ENCODE measurements around the gene NFIA. TPM values are rescaled to one million over a fixed set of nuclear protein-coding genes. Genes with fewer than 3 reads are reported as not detected.

NFIA gene
- total RNA-seq, 1 donor from 2014 or later = 111 TPM

DNA sequence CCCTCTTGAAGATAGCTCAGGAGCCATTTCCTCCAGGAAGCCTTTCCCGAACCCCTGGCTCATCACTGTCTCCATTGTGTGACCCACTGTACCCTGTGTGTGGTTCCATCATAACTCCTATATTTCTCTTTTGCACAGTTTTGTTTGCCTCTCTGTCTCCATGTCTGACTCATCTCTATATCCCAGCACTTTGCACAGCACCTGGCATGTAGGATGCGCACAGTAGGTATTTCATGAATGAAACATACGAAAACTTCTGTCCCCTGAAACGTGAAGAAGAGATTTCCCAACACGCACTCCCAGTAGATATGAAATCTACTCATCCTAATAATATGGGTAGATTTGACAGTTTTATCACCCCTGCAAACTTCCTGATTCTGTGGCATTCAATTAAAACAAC, 275.2 kb downstream of the NFIA start:
- no peak for DNase-seq (ENCODE audit: low spot score)

DNA sequence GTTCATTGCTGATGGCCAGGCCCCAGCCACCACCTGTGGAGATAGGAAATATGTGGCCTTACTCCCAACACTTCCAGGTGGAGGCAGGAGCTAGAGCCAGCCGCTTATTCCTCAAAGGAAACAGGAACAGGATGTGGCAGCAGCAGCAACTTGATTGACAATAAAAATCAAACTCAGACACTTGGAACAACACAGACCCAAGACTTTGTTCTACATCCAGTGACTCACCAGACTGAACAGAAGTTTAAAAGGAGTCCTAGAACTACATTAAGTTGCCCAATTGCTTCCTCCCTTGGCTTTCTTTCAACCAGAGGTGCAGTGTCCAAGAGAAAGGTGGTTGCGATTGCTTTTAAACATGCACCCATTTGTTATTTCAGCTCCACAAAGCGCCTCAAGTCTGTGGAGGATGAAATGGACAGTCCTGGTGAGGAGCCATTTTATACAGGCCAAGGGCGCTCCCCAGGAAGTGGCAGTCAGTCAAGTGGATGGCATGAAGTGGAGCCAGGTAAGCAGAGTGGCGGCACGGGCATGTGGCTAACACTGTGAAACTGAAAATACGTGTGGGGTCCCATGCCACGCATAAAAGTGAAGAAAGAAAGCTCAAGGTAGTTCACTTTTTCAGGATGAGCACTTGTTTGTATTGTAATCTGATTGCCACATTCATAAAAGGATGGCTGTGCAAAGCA, 276.6 kb downstream of the NFIA start:
- no peak for DNase-seq (ENCODE audit: low spot score)

DNA sequence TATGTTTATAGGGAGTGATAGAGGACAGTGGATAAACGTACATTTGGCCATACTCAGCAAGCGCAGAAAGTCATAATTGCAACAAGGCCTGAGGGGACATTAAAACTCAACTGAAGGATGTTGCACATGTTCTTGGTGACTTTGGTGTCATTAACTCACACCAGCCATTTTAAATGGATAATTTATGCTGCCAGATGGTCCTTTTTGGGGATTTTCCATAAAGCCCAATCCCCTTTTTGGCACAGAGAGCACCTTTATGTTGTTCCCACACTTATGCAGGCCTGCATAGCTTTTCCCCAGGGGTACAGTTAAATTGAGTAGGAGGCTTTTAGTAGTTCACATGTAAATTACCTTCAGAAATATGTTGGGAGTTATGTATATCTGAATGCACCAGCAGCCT, 279.6 kb downstream of the NFIA start:
- DNase-seq (ENCODE audit: low spot score) = no peak

DNA sequence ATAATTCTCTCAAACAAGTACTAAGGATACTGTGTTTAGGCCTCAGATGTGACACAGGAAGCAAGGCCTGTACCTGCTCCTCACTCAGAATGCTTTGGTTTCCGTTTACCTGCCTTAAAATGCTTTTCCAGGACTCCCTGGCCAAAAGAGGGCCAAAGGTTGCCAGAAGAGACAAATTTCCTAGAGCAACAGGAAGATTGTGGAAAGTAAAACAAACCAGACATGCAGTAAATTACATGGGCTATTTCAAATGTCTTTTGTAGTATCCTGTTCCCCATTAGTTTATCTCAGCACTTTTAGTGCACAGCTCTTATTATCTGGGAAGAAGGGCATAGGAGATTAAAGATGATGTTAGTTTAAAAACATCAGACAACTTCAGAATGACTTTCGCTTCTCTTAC, 280.0 kb downstream of the NFIA start:
- no peak for DNase-seq (ENCODE audit: low spot score)

DNA sequence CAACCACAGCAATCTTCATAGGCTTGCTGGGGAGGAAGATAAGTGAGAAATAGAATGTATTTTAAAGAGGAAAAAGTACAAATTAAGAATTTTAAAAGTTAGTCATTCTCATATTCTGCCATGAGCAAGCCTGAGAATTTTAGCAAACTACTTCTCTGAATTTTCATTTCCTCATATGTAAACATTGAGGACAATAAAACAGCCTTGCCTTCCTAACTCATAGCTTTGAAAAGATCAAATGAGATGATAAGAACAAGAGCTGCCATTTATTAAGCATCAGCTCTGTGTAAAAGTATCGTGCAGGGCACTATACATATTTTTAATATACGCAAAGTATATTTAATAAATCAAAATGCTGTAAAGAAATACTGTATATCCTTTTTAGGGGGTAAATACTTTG, 286.0 kb downstream of the NFIA start:
- DNase-seq (ENCODE audit: low spot score) = no peak

DNA sequence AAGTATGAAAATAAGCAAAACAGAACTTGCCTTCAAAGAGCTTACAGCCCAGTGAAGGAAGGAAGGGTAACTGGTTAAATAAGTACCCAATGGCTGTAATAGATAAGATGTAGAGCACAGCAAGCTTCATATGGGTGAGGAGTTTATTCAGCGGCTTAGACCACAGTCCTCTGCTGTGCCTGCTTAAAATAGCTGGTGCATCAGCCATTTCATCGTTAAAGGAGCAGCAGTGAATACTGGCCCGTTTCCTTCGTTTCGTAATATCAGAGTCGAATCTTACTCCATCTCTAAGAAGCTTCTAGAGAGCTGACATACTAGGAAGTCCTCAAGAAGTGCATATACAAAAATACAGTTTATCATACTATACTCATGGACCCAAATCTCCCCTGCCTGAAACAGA, 286.5 kb downstream of the NFIA start:
- no peak for DNase-seq (ENCODE audit: low spot score)

DNA sequence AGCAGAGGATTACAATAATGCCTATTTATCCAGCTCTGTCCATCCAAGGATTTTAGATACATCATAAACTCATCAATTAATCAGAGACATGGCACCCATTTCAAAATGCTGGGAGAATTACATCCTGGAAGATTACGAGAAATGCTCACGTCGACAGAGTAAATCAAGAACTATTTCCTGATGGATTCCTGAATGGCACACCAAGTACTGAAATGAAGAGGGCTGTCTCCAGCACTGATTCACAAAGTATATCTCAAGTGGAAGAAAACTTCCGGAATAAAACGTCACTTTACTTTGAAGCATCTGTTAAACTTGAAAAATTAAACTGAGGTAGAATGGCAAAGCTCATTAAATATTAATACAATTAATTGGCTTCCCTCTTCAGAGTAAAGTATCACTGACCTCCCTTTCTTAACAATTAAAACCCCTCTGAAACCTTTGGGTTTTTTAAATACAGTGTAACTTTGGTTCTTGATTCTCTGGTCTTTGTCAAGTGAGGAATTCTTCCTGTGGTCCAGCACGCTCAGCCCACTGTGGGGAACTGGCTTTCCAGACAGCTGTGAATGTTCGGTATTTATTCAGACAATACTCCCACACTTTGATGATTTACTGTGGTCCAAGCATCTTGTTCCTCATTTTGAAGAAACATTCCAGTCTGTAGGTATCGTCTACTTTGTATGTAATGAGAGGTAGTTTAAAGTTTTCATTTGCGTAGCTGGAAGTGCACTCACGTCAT, 288.0 kb downstream of the NFIA start:
- no peak for DNase-seq (ENCODE audit: low spot score)

DNA sequence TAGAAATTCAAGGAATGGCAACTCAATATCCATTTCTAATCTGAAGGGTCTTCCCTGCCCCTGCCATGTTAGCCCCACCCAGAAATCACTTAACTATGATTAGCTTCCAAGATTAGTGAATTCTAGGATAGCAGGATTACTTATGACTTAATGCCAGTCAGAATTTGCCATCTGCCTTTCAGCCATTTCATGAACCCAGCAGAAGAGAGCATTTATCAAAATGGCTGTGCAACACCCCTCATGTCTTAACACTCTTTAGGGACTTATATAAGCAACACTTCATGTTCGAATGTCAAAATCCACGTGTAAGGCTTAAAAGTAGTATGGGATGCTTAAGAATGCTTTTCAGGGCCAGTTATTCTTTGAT, 288.5 kb downstream of the NFIA start:
- no peak for DNase-seq (ENCODE audit: low spot score)

DNA sequence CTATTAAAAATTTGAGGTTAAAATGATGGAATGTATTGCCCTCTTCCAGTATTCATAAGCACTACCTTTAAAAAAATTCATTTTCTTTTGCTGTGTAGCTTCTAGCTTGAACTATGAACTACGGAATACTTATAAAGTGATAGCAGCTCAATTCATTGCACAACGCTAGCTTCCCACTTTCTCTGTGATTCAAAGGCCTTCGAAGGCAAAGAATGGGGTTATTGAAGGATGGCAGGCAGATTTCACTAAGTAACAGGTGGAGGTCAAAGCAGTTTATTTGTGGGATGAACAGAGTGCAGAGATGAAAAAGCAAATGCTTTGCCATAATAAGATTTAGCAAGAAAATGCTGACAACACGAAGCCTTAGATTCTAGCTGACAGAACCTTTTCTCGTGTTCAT, 290.6 kb downstream of the NFIA start:
- no peak for DNase-seq (ENCODE audit: low spot score)

DNA sequence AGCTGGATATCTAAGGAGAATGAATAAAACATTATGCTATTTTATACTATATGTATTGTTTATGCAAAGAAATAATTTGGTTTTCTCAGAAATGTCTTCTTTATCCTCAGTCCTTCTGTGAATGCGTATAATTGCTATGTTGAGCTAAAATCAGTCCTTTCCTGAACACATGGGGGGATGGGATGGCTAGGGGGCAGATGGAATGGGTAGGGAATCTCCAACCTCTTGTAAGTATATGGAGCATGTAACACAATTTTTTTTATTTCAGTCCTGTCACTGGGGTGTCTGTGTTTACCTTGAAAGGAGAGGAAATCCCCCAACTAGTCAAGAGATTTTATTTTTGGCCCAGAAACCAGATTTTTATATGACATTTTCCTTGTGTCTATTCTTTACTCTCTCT, 291.8 kb downstream of the NFIA start:
- no peak for DNase-seq (ENCODE audit: low spot score)

DNA sequence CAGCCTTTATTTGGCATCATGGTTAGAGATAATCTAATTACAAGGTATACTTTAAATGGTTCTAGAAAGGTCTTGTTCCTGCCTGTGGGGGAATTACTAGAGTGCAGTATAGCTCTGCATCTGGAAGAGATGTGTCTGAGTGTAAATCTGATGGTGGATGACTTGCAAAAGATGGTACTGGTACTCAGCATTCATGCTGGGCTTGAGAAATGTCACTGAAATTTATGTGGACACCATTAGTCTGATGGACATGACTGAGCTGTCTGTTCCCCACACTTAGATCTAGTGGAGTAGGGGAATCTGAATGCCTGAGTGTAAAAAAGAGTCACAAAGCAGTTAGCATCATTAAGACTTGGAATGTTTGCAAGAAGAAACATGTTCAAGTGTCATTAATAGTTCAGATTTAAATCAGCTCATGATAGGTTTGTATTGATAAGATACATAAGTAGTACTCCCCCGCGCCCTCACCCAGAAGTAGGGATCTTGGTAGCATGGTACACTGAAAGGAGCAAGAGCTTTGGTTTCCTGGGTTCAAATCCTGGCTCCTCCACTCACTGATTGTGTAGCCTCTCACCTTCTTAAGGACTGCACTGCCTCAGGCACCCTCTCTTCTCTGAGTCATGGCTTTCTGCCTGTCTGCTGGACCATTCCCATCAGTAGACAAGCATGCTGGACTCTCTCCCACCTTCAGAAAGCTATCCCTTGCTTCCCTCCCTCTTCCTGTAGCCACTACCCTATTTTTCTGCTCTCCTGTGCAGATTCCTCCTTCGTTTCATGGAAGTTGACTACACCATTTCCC, 292.9 kb downstream of the NFIA start:
- no peak for DNase-seq (ENCODE audit: low spot score)

DNA sequence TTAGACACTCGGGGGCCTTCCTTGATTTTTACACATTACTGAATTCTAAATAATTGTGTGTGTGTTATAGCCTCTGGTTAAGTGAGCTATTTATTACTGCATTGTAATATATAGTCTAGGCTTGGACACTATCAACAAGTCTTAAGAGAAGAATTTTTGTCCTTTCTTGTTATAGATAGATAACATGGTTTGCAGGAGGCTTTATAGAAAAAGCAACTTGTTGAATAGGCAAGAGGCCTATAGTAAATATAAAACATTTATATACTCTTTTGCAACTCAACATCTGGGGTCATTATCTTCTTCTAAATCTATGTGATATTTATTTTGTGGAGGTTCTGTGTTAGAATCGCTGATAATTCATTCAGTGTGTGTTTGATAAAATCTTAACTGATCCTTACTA, 293.8 kb downstream of the NFIA start:
- no peak for DNase-seq (ENCODE audit: low spot score)

DNA sequence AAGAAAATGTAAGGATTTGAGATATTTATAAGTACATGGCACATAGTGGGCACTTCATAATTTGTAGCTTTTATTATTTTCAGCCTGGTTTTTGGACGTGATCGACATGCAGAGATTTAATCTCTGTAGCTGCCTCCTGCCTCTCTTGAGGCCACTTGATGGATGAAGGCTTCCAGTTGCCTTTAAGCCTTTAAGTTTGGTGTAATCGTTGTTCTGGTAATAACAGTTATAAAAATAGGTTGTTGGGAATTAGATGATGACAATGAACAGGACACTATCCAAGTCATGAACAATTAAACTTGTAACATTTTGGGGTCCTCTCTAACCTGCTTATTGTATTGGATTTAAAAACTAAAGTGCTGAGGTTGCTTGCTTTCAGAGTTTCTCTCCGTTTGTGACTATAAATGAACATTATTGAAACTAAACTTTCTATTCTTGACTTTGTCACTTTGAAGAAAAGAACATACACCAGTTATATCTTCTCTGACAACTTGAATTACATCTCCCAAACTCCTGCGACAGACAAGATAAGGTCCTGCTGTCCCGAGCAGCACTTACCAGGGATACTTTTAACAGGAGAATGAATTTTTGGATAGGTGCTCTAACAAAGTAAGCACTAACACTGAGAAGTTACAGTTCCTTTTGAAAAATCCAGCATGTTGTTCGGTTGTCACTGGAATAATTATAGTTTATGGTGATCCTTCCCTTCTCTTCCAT, 295.0 kb downstream of the NFIA start:
- no peak for DNase-seq (ENCODE audit: low spot score)

DNA sequence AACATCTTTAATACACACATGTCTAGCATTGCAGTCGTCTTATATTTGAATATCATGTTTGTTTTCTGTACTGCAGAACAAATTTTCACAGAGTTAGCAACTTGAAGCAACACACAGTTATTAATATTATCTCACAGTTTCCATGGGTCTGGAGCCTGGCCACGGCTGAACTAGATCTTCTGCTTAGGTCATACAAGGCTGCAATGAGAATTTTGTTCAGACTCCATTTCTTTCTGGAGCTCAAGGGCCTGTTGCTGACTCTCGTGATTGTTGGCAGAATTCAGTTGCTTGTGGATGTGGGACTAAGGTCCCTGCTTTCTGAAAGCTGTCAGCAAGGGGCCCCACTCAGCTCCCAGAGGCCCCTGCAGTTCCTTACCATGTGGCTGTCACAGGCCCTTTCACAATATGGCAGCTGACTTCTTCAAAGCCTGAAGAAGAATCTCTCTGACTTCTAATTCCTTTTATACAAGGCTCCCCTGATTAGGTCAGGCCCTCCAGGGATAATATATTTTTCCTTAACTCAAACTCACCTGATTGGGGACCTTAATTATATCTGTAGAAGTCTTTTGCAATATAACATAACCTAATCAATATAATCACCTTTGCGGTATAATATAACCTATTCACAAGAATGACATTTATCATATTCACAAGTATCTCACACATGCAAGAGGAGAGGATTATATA, 296.3 kb downstream of the NFIA start:
- no peak for DNase-seq (ENCODE audit: low spot score)

DNA sequence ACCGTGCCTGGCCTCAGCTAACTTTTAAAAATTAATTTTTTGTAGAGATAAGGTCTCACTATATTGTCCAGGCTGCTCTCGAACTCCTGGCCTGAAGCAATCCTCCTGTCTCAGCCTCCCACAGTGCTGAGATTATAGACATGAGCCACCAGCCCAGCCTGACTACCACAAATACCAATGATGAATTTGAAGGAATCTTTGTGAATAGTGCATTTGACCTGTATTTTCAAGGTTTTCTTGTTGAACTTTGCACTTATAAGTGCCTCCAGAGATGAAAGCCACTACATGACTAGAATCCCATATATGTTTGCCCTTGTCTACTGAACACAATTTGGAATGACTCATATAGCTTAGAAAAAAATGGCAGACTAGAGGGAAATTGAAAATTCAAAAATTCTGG, 297.3 kb downstream of the NFIA start:
- no peak for DNase-seq (ENCODE audit: low spot score)

DNA sequence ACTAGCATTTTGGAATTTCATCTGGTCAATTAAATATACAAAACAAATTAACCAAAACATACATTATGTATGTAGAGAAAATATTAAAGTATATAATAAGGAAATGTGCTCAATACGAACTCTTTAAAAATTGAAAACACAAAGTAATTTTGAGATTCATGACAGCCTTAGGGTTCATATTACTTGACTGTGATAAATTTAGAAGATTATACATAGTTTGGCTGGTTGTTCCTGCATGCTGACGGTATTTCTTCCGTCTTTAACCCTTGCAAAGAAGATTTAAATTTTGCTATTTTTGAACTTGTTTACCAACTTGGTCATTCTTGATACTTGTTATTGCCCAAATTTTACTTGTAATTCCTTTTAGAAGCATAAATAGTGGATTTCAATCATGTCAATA, 298.2 kb downstream of the NFIA start:
- DNase-seq (ENCODE audit: low spot score) = no peak

DNA sequence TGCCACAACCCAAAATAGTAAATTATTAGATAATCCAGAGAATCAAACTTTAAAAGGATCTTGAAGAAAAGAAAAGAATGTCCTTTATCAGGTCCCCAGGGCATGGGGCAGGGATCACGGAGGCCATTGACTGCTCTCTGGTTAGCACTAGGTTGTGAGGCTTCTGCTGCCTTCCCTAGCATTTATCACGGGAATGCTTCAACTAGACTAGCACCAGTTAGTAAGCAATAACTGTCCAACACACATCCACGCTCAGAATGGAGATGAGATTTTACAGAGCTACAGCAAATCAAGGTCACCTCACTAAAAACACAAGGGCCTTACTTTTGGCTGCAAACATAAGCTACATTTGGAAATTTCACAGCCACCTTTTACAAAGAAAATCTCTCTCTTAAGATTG, 304.0 kb downstream of the NFIA start:
- no peak for DNase-seq (ENCODE audit: low spot score)

DNA sequence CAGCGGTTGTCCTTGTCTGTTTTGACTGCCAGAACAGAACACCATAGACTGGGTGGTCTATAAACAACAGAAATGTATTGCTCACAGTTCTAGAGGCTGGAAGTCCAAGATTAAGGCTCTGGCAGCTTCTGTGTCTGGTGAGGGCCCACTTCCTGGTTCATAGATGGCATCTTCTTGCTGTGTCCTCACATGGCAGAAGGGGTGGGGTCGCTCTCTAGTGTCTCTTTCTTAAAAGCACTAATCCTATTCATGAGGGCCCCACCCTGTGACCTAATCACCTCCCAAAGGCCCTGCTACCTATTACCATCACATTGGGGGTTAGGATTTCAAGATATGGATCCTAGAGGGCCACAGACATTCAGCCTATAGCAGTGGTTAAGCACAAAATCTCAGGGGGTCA, 304.4 kb downstream of the NFIA start:
- no peak for DNase-seq (ENCODE audit: low spot score)

DNA sequence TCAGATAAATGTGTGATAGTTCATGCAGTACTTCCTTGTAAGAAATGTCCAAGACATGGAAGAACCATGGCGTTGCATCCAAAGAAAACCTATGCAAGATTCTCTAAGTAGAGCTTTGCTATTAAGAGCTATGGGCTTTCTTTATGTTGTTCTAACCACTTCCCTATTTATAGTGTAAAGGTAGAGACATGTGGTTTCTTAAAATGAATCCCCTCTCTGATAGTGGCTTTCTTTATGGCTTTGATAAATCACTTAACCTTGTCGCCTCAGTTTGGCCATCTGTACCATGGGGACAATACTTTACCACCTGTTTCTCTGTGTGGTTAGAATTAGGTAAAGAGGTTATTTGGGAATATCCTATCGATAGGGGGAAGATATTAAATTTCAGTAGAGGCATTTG, 305.5 kb downstream of the NFIA start:
- DNase-seq (ENCODE audit: low spot score) = no peak

DNA sequence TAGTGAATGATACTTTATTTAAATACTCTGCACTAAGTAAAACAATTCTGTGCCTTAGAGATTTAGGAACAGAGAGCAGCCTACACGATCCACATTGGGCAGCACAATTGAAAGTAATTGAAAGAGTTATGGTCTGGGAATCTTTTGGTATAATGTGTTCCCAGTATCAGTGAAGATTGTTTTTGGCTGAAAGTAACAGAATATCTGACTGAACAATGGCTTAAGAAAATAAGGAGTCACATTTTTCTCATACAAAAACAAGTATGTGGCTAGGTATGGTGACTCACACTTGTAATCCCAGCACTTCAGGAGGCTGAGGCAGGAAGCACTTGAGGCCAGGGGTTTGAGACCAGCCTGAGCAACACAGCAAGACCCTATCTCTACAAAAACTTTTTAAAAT, 306.2 kb downstream of the NFIA start:
- DNase-seq (ENCODE audit: low spot score) = no peak
